K562 (cell line): Measurements from ENCODE around the gene TRIP10. TPM values are rescaled to one million over a fixed set of nuclear protein-coding genes. Genes with fewer than 3 reads are reported as not detected.

ENCODE experiments used
- ARNT ChIP-seq, 2 experiments: fragments of 450-650 bp; IDR thresholded peaks; 2 replicates each; pipeline ENCODE4 v1.6.1; 2016; ENCODE audit warnings: mild to moderate bottlenecking in 1 of 2
- BRD9 ChIP-seq: fragments of 450-650 bp; IDR thresholded peaks from 2 replicates; pipeline ENCODE4 v1.6.1; 2018; ENCODE audit warnings: low read depth; ENCODE audit not compliant: partially characterized antibody
- CHCHD3 ChIP-seq: fragments of 250-450 bp; sonication (Bioruptor Pico); IDR thresholded peaks from 2 replicates; pipeline ENCODE4 v2.1.2; 2022; ENCODE audit warnings: mild to moderate bottlenecking
- CXXC5 ChIP-seq: fragments of 250-450 bp; sonication (Bioruptor Pico); IDR thresholded peaks from 2 replicates; pipeline ENCODE4 v1.8.0; 2022; ENCODE audit warnings: inconsistent platforms, mild to moderate bottlenecking, moderate library complexity
- HNRNPL ChIP-seq: fragments of 200-400 bp; formaldehyde crosslinking; IDR thresholded peaks from 2 replicates; pipeline ENCODE4 v1.6.1; 2017; ENCODE audit warnings: low read depth, mild to moderate bottlenecking, low read length
- KLF1 ChIP-seq: fragments of 450-650 bp; IDR thresholded peaks from 2 replicates; pipeline ENCODE4 v1.6.1; 2016; ENCODE audit warnings: missing genetic modification characterization, missing compliant biosample characterization
- L3MBTL2 ChIP-seq: fragments of 450-650 bp; IDR thresholded peaks from 2 replicates; pipeline ENCODE4 v1.6.1; 2016; ENCODE audit warnings: mild to moderate bottlenecking, moderate library complexity
- MCM5 ChIP-seq: fragments of 450-650 bp; IDR thresholded peaks from 2 replicates; pipeline ENCODE4 v1.6.1; 2016; ENCODE audit warnings: low read depth
- POLR2AphosphoS5 ChIP-seq: IDR thresholded peaks from 2 replicates; pipeline ENCODE4 v1.6.1; 2011; ENCODE audit warnings: mild to moderate bottlenecking, low read depth, low read length, moderate library complexity; ENCODE audit not compliant: control insufficient read depth, insufficient read depth
- PURB ChIP-seq: sonication (generic); formaldehyde crosslinking; IDR thresholded peaks from 2 replicates; pipeline ENCODE4 v1.9.0; 2021; ENCODE audit warnings: low read depth, mild to moderate bottlenecking, missing genetic modification reagents
- SAFB ChIP-seq: fragments of 200-400 bp; formaldehyde crosslinking; IDR thresholded peaks from 2 replicates; pipeline ENCODE4 v1.6.1; 2017; ENCODE audit warnings: low read depth, low read length, borderline replicate concordance
- SOX6 ChIP-seq: fragments of 450-650 bp; IDR thresholded peaks from 2 replicates; pipeline ENCODE4 v1.6.1; 2014; ENCODE audit warnings: mild to moderate bottlenecking
- TFAM ChIP-seq: fragments of 250-450 bp; sonication (Bioruptor Pico); conservative IDR thresholded peaks from 2 replicates; pipeline ENCODE4 v1.5.0; 2021; ENCODE audit warnings: mild to moderate bottlenecking, moderate library complexity
- TGIF2 ChIP-seq: sonication (generic); formaldehyde crosslinking; IDR thresholded peaks from 2 replicates; pipeline ENCODE4 v1.8.1; 2022; ENCODE audit warnings: mild to moderate bottlenecking, missing genetic modification reagents, moderate library complexity
- TOE1 ChIP-seq, 2 experiments: fragments of 450-650 bp in 1 of 2; sonication (generic) in 1 of 2; formaldehyde crosslinking in 1 of 2; IDR thresholded peaks; 2 replicates each; pipeline versions ENCODE4 v1.7.1 to v1.8.0; 2016 to 2022; ENCODE audit warnings: borderline replicate concordance in 2 of 2, mild to moderate bottlenecking in 2 of 2, antibody characterized with exemption in 1 of 2, inconsistent platforms in 1 of 2, low read depth in 1 of 2, missing genetic modification reagents in 1 of 2, moderate library complexity in 1 of 2
- U2AF2 ChIP-seq: fragments of 200-400 bp; formaldehyde crosslinking; optimal IDR thresholded peaks from 2 replicates; pipeline ENCODE3; 2017; ENCODE audit warnings: low read depth, mild to moderate bottlenecking, low read length
- ZNF174 ChIP-seq: fragments of 250-450 bp; sonication (Bioruptor Pico); IDR thresholded peaks from 2 replicates; pipeline ENCODE4 v1.4.0; 2020; ENCODE audit warnings: mild to moderate bottlenecking
- ZNF431 ChIP-seq: sonication (generic); formaldehyde crosslinking; IDR thresholded peaks from 2 replicates; pipeline ENCODE4 v1.8.0; 2022; ENCODE audit warnings: mild to moderate bottlenecking, missing genetic modification reagents
- ZNF561 ChIP-seq: fragments of 450-650 bp; formaldehyde crosslinking; conservative IDR thresholded peaks from 2 replicates; pipeline ENCODE4 v1.4.0; 2020; ENCODE audit warnings: mild to moderate bottlenecking, moderate library complexity
- ZNF696 ChIP-seq: fragments of 250-450 bp; sonication (Bioruptor Pico); conservative IDR thresholded peaks from 2 replicates; pipeline ENCODE4 v1.4.0; 2020; ENCODE audit warnings: mild to moderate bottlenecking, moderate library complexity
- polyA plus RNA-seq, 8 experiments: library from polyadenylated mRNA; depleted of rRNA in 4 of 8; stranded (reverse) in 5 of 8; unstranded in 3 of 8; fragments of >200 nt; fragmentation: Nextera tagmentation in 2 of 8; fragmentation: Illumina TruSeq in 1 of 8; extraction: Ambion mirVana in 2 of 8; extraction: Trizol in 1 of 8; gene quantifications; 2 replicates each; pipeline versions ENCODE4 v1.2.1 to v1.2.3, GENCODE V29; 2011 to 2014; ENCODE audit warnings: inconsistent platforms in 1 of 8, missing spikeins in 1 of 8
- total RNA-seq, 7 experiments: library from RNA; depleted of rRNA in 6 of 7; stranded (reverse); fragments of >200 nt in 6 of 7; fragmentation: Illumina TruSeq in 2 of 7; extraction: Trizol in 2 of 7; gene quantifications; 2 replicates each; pipeline versions ENCODE4 v1.2.1 to v1.2.3, GENCODE V29; 2011 to 2021; ENCODE audit warnings: low replicate concordance in 1 of 7
- TF ChIP-seq, protein P1 (sequence below): sonication (generic); formaldehyde crosslinking; IDR thresholded peaks from 2 replicates; pipeline ENCODE4 v1.9.0; 2022; ENCODE audit warnings: mild to moderate bottlenecking, missing genetic modification reagents
- TF ChIP-seq, protein P2 (sequence below): fragments of 250-450 bp; sonication (Bioruptor Pico); IDR thresholded peaks from 2 replicates; pipeline ENCODE4 v1.5.0; 2021
- TF ChIP-seq, protein P3 (sequence below): fragments of 450-650 bp; IDR thresholded peaks from 2 replicates; pipeline ENCODE4 v1.6.1; 2018; ENCODE audit not compliant: partially characterized antibody

The TRIP10 gene
- total and polyA plus RNA-seq, 9 of the 15 experiments (the other 6 are each of a cell fraction or from before 2014, with no cell fraction given), result 1.2 to 66.8 (median 36.1) TPM

DNA sequence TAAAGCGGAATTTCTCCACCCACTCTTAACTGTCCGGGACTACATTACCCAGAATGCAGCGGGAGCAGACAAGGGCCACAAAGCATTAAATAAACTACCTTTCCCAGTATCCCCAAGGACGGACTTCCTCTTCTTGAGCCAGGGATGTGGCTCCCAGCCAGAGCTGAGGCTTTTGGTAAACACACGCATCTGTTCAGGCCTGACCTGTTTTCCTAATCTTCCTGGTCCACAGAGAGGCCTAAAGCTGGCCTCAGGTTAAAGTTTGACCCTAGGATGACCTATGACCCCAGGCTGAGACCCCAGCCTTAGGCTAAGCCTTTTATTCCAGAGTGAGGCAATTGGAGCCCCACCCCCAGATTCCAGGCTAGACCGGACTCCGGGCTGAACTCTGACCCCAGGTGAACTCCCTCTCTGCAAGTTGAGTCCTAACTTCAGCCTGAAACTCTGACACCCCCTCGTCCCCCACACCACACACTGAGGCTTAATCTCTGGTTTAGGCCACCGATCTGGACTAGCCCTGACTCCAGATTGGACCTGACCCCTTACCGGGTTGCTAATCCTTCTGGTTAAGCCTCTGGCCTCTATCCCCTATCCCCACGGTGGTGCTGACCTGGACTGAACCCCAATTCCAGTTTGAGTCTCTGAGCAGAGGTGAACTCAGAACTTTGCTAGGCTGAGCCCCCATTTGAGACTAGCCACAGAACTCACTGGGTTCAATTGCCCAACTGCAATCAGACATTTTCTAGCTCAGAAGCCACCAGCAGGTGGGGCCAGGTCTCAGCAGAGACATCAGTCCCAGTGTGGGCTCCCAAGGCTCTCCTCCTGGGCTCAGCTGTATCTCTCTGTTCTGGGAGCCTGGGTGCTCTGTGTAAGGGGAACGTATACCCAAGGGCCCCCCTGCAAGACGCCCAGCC, 1.4 kb upstream of the TRIP10 start (continued):
- TF ChIP-seq L3MBTL2, result no peak
- no peak; a peak in 2 of 4 replicates for TF ChIP-seq ARNT (IDR thresholded peaks at IDR 0.05)
- TF ChIP-seq ZNF696, result no peak
- TF ChIP-seq TOE1 (IDR thresholded peaks at IDR 0.05; ENCODE audit: borderline replicate concordance), result peak; percentile 44; the same call in 1 of the 2 replicates
- TF ChIP-seq TOE1 (CRISPR knock-in tag; IDR thresholded peaks at IDR 0.05; ENCODE audit: borderline replicate concordance, low read depth), result no peak
- TF ChIP-seq KLF1 (tag), result no peak
- TF ChIP-seq BRD9, result peak; percentile 74
- TF ChIP-seq, protein P1, sequence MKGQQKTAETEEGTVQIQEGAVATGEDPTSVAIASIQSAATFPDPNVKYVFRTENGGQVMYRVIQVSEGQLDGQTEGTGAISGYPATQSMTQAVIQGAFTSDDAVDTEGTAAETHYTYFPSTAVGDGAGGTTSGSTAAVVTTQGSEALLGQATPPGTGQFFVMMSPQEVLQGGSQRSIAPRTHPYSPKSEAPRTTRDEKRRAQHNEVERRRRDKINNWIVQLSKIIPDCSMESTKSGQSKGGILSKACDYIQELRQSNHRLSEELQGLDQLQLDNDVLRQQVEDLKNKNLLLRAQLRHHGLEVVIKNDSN, result no peak
- no peak for TF ChIP-seq U2AF2
- TF ChIP-seq ZNF561, result no peak
- TF ChIP-seq PURB (CRISPR knock-in tag), result no peak
- no peak for TF ChIP-seq TFAM (CRISPR knock-in tag)
- TF ChIP-seq ZNF174 (CRISPR knock-in tag), result no peak
- TF ChIP-seq, protein P2, sequence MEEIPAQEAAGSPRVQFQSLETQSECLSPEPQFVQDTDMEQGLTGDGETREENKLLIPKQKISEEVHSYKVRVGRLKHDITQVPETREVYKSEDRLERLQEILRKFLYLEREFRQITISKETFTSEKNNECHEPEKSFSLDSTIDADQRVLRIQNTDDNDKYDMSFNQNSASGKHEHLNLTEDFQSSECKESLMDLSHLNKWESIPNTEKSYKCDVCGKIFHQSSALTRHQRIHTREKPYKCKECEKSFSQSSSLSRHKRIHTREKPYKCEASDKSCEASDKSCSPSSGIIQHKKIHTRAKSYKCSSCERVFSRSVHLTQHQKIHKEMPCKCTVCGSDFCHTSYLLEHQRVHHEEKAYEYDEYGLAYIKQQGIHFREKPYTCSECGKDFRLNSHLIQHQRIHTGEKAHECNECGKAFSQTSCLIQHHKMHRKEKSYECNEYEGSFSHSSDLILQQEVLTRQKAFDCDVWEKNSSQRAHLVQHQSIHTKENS (CRISPR knock-in tag), result no peak
- no peak for TF ChIP-seq CXXC5 (CRISPR knock-in tag)
- peak; percentile 68; the same call in 1 of the 2 replicates for TF ChIP-seq SOX6
- TF ChIP-seq SAFB, result no peak
- TF ChIP-seq MCM5, result no peak
- TF ChIP-seq ZNF431, result no peak
- TF ChIP-seq TGIF2 (CRISPR knock-in tag), result no peak
- TF ChIP-seq, protein P3, sequence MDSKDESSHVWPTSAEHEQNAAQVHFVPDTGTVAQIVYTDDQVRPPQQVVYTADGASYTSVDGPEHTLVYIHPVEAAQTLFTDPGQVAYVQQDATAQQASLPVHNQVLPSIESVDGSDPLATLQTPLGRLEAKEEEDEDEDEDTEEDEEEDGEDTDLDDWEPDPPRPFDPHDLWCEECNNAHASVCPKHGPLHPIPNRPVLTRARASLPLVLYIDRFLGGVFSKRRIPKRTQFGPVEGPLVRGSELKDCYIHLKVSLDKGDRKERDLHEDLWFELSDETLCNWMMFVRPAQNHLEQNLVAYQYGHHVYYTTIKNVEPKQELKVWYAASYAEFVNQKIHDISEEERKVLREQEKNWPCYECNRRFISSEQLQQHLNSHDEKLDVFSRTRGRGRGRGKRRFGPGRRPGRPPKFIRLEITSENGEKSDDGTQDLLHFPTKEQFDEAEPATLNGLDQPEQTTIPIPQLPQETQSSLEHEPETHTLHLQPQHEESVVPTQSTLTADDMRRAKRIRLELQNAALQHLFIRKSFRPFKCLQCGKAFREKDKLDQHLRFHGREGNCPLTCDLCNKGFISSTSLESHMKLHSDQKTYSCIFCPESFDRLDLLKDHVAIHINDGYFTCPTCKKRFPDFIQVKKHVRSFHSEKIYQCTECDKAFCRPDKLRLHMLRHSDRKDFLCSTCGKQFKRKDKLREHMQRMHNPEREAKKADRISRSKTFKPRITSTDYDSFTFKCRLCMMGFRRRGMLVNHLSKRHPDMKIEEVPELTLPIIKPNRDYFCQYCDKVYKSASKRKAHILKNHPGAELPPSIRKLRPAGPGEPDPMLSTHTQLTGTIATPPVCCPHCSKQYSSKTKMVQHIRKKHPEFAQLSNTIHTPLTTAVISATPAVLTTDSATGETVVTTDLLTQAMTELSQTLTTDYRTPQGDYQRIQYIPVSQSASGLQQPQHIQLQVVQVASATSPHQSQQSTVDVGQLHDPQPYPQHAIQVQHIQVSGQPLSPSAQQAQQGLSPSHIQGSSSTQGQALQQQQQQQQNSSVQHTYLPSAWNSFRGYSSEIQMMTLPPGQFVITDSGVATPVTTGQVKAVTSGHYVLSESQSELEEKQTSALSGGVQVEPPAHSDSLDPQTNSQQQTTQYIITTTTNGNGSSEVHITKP, result no peak
- 0 out of 2 replicates have a peak, but pooled peaks have one; percentile 19 for TF ChIP-seq POLR2AphosphoS5
- TF ChIP-seq HNRNPL, result no peak
- TF ChIP-seq CHCHD3, result no peak; the same call in 1 of the 2 replicates
